Glomerular visceral epithelial cell (primary cell): ENCODE data around the gene TSC22D2.

Experiments used
- DNase-seq: peaks from one replicate; pipeline ENCODE4 v3.0.0-alpha.2; 2016; ENCODE audit errors: extremely low spot score

The TSC22D2 gene

GRCh38 chr3:150385296-150386242 lies 22.5 kb upstream of the TSC22D2 start:
- no peak for DNase-seq

DNA sequence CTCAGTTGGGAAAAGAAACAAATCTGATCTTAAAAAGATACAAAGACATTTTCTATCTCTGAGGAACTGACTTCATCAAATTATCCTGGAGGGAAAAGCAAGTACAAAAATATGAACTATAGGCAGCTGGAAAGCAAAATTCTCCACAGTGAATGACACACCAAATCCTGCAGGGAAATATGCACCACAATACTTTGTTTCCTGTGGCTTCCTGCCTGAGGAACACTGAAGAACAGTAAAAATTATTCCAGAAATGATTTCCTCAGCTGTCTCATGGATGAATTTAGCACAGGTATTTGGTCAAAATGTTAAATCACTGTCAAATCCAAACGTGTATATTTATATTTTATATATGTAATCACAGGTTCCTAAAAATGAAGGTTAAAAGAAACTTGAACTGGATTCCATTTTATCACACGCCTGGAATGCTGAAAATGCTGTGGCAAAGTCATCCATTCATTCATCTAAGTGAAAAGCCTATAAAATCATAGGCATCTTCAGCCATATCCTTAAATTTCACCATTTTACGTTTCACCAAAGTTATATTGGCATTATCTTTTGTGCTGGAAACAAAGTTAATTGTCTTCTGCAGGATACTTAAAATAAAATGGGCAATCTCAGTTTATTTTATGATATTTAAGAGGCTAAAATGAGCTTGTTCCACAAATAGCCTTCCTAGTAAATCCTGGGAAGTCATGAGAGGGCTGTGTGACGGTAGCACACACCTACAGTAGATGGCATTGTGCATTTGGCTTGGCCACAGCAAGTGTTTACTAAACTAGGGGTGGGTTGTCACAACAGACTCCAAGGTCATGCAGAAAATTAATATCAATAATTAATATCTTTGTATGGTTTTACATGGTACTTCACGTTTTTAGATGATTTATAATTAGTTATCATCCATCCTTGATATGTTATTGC lies 19.3 kb upstream of the TSC22D2 start:
- DNase-seq = no peak

DNA sequence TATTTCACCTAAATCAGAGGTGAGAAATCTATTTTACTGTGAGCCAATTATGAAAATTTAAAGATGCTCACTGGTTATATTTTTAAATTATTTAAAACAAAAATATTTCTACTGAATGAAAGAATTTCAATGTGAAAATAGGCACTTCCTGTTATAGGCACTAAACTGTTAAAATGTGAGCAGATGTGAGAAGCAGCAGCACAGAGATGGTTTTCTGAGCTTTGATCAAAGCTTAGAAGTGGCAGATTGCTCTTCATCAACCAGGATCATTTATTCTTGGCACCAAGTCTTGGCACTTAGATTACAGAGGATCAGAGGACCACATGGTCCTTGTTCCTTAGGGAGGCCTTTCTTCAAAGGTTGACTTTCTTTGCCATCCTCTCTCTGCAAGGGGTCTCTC lies 18.0 kb upstream of the TSC22D2 start:
- no peak for DNase-seq

DNA sequence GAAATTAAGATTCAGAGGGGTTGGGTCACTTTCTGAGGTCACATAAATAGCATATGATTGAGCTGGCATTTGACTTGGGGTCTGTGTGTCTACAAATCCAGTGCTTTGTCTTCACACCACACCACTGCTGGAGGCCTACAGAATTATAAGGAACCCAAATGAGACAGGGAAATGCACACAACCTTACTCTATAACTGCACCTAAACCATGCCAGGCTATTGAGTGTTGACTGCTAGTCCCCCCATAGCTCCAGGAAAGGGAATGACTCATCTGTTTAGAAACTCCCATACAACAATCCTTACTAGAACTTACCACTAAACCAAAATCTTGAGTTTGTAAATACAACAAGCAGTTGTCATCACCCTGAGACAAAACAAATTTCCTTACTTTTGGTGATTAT lies 16.9 kb upstream of the TSC22D2 start:
- no peak for DNase-seq

GRCh38 chr3:150393745-150394144 lies 14.4 kb upstream of the TSC22D2 start:
- DNase-seq = no peak

- DNase-seq = no peak
Measured at GRCh38 chr3:150394606-150395005, 13.5 kb upstream of the TSC22D2 start.

GRCh38 chr3:150396491-150396890 lies 11.6 kb upstream of the TSC22D2 start:
- no peak for DNase-seq

DNA sequence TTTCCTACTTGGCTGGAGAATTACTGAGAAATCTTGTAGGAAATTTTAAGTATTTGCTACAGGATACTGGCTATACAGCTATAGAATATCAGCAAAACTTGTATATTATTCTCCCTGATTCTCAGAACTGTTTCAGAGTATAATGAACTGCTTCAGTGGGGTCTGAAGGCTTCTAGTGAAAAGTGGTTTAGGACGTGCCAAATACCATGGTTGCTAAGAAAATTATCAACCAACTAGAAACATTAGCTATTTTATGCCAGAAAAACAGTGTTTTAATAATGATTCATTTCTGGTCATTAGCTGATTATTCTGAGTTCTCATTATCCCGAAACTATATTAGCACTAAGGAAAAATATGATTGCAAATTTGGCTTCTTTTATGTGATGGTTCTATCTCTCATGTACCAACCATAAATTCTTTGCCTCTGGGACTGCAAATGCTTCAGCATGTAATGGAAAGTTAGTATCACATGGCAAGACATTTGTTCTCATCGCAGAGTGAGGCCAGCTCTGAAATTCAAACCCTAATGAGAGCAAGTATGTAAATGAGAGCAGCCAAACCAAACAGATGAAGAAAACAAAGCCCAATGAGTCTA lies 11.0 kb upstream of the TSC22D2 start:
- no peak for DNase-seq

DNA sequence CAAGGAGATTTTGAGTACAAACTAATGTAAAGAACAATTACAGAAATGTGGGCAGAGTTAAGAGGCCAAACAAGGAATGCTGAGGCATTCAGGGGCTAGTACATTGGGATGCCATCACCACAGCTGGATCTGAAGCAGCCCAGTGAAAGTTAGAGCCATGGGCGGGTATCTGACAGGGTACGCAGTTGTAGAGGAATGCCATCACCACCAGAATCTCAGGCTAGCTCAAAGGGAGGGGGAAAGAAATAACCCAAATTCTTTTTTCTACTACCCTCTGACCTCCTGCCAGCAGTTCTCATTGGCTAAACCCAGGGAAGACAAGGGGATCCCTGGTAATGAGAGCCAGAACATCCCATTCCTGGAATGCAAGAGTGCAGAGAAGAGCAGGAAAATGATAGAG lies 9.0 kb upstream of the TSC22D2 start:
- no peak for DNase-seq

GRCh38 chr3:150401285-150401684 lies 6.8 kb upstream of the TSC22D2 start:
- DNase-seq = no peak

- no peak for DNase-seq
Measured at GRCh38 chr3:150402217-150402616, 5.9 kb upstream of the TSC22D2 start.

DNA sequence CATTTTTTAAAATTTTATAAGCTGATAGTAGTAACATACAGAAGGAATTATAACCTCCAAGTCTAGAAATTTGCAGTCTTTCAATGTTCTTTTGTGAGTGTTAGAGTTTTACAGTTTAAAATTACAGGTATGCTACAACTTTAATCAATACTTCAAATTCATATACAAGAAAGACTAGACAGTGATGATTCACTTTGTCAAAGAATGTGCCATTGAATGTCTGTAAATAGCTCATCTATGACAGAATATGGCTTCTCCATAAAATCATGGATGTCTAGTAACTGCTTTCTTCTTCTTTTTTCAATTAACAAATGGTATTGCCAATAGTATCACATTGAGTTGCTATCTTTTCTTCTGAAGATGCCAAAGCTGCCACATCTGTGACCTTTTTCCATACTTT lies 4.1 kb upstream of the TSC22D2 start:
- no peak for DNase-seq

DNA sequence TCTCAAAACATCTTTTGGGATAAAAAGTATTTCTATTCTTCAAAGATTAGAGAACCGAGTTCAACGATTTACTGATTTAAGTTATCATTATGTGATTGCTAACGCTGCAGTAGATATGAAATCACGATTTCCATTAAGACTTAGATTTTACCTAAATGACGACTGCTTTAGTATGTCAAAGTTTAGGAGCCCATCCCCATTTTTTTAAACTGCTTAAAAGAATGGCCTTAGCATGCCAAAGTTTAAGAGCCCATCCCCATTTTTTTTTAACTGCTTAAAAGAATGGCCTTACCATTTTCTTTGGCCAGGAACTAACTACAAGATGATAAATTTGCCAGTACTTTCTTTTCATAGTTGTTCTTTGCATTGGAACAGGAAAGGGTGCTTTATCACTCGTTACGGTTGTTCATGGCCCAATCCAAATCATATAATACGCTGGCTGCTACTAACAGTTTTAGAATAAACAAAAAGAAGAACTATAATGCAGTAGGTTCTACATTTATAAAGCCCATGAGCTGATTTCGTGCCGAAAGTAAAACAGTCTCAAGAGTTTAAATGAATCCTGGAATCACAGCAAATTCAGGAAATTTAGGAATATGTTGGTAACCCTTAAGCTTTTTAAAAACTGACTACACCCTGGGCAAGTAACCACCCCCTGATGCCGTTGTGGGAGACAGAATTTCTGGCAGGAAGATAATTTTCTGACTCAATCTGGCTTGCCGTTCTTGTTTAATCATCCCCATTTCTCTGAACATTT lies 869 bp upstream of the TSC22D2 start:
- no peak for DNase-seq

GRCh38 chr3:150407808-150408220 lies 284 bp upstream of the TSC22D2 start:
- no peak for DNase-seq

GRCh38 chr3:150409125-150409511 lies 1.0 kb downstream of the TSC22D2 start:
- no peak for DNase-seq

GRCh38 chr3:150409512-150410310 lies 1.6 kb downstream of the TSC22D2 start:
- DNase-seq = peak; percentile 66

GRCh38 chr3:150410311-150411105 lies 2.4 kb downstream of the TSC22D2 start:
- peak; percentile 31 for DNase-seq

- no peak for DNase-seq
Measured at GRCh38 chr3:150411106-150411460, 3.0 kb downstream of the TSC22D2 start.

- no peak for DNase-seq
Measured at GRCh38 chr3:150411546-150411945, 3.4 kb downstream of the TSC22D2 start.

- DNase-seq = no peak
Measured at GRCh38 chr3:150411976-150412375, 3.9 kb downstream of the TSC22D2 start.
